PC-9 (cell line): Measurements from ENCODE around the gene SCART1. TPM values are rescaled to one million over a fixed set of nuclear protein-coding genes. Genes with fewer than 3 reads are reported as not detected.

Source experiments
- BruUV-seq: library from RNA; stranded (reverse); fragments of 400-500 nt; replicated peaks from 2 replicates; lab custom pipeline; 2021; lab: Mats Ljungman, UMichigan
- CTCF ChIA-PET: fragments of 300-600 bp; sonication (Branson Sonifier 250); formaldehyde crosslinking; loops from one replicate; lab custom pipeline; 2022; ENCODE audit warnings: antibody characterized with exemption; lab: Charles Lee
- POLR2A ChIA-PET: fragments of 300-600 bp; sonication (Branson Sonifier 250); formaldehyde crosslinking; loops from one replicate; lab custom pipeline; 2022; ENCODE audit warnings: antibody characterized with exemption; ENCODE audit not compliant: unreplicated experiment; lab: Charles Lee
- DNase-seq, 2 experiments: peaks; one replicate each; pipeline versions ENCODE4 v3.0.0 to v3.0.0-alpha.2; 2015 to 2022; ENCODE audit warnings: mixed read lengths in 1 of 2
- H2AFZ ChIP-seq: fragments of 200-600 bp; sonication (generic); 2 replicates; pipeline ENCODE4 v1.8.1; 2017; ENCODE audit warnings: antibody characterized with exemption
- H3F3A ChIP-seq: fragments of 200-600 bp; sonication (generic); 2 replicates; pipeline ENCODE4 v1.8.1; 2017; ENCODE audit warnings: antibody characterized with exemption, mild to moderate bottlenecking, low read depth; ENCODE audit not compliant: insufficient read depth
- H3K27ac ChIP-seq: fragments of 200-600 bp; sonication (generic); 2 replicates; pipeline ENCODE4 v1.6.1; 2016; ENCODE audit warnings: mixed run types
- H3K27me3 ChIP-seq: fragments of 200-600 bp; sonication (generic); 2 replicates; pipeline ENCODE4 v1.6.1; 2016; ENCODE audit warnings: low read depth, mixed run types; ENCODE audit not compliant: insufficient read depth
- H3K36me3 ChIP-seq: fragments of 200-600 bp; sonication (generic); 2 replicates; pipeline ENCODE4 v1.6.1; 2016; ENCODE audit warnings: low read depth, mixed run types
- H3K4me1 ChIP-seq: fragments of 200-600 bp; sonication (generic); replicated peaks from 2 replicates; pipeline ENCODE4 v1.6.1; 2016; ENCODE audit warnings: mixed run types; ENCODE audit not compliant: insufficient read depth
- H3K4me2 ChIP-seq: fragments of 200-600 bp; sonication (generic); 2 replicates; pipeline ENCODE4 v1.6.1; 2017; ENCODE audit warnings: mixed run types
- H3K4me3 ChIP-seq: fragments of 200-600 bp; sonication (generic); 2 replicates; pipeline ENCODE4 v1.6.1; 2016; ENCODE audit warnings: mixed run types
- H3K79me2 ChIP-seq: fragments of 200-600 bp; sonication (generic); 2 replicates; pipeline ENCODE4 v1.6.1; 2017; ENCODE audit warnings: low read depth, mixed run types
- H3K9me2 ChIP-seq: fragments of 200-600 bp; sonication (generic); 2 replicates; pipeline ENCODE4 v1.8.1; 2017; ENCODE audit warnings: mild to moderate bottlenecking; ENCODE audit not compliant: insufficient read depth
- H3K9me3 ChIP-seq: fragments of 200-600 bp; sonication (generic); 2 replicates; pipeline ENCODE4 v1.8.1; 2016; ENCODE audit warnings: low read depth; ENCODE audit not compliant: insufficient read depth
- H4K20me1 ChIP-seq: fragments of 200-600 bp; sonication (generic); 2 replicates; pipeline ENCODE4 v1.8.1; 2017; ENCODE audit not compliant: insufficient read depth
- CTCF ChIP-seq: fragments of 200-600 bp; sonication (generic); conservative IDR thresholded peaks from 2 replicates; pipeline ENCODE4 v1.6.1; 2017; ENCODE audit warnings: mixed run types, antibody characterized with exemption, mild to moderate bottlenecking, moderate library complexity
- EZH2 ChIP-seq: fragments of 200-600 bp; sonication (generic); IDR thresholded peaks from 2 replicates; pipeline ENCODE4 v1.8.0; 2017; ENCODE audit warnings: antibody characterized with exemption, low read depth
- intact Hi-C: fragments of 100-400 bp; cut with micrococcal nuclease; formaldehyde crosslinking; loops from one replicate; pipeline ENCODE4 v1.10.0; 2022; ENCODE audit not compliant: unreplicated experiment
- total RNA-seq: library from RNA; stranded (reverse); gene quantifications from 2 replicates; pipeline ENCODE4 v1.2.3, GENCODE V29; 2021

Gene SCART1
- total RNA-seq, 1 experiment from 2014 or later: 1.0 TPM

- no peaks in the 10 kb centered on the region for H3K79me2 ChIP-seq
- no peaks in the 10 kb centered on the region for H3K36me3 ChIP-seq
- H3K4me1 ChIP-seq: no peaks in the 10 kb centered on the region
- DNase-seq: no peak
- BruUV-seq: no TSS peak
- intact Hi-C loops: no loop called here
- H3K27me3 ChIP-seq: no peaks in the 10 kb centered on the region
- no peak overlapping the region for H3K4me3 ChIP-seq
- H3F3A ChIP-seq: no peaks in the 10 kb centered on the region
- TF ChIP-seq EZH2: no peak
- TF ChIP-seq CTCF: no peak
- CTCF ChIA-PET: no interaction called here
- no peaks in the 10 kb centered on the region for H4K20me1 ChIP-seq
- no peaks in the 10 kb centered on the region for H3K9me3 ChIP-seq
- H3K27ac ChIP-seq: no peak overlapping the region
- H2AFZ ChIP-seq: no peak overlapping the region
- POLR2A ChIA-PET: no interaction called here
- no peaks in the 10 kb centered on the region for H3K9me2 ChIP-seq
- H3K4me2 ChIP-seq: no peak overlapping the region
Measured at GRCh38 chr10:133441780-133442179, 12.0 kb upstream of the SCART1 start.

GRCh38 chr10:133442191-133442966 lies 11.4 kb upstream of the SCART1 start:
- H3K79me2 ChIP-seq: no peaks in the 10 kb centered on the region
- H3K9me3 ChIP-seq: no peaks in the 10 kb centered on the region
- no peaks in the 10 kb centered on the region for H3F3A ChIP-seq
- H3K27ac ChIP-seq: no peak overlapping the region
- H3K9me2 ChIP-seq: no peaks in the 10 kb centered on the region
- no peak for DNase-seq
- H3K4me1 ChIP-seq: no peaks in the 10 kb centered on the region
- intact Hi-C loops: no loop called here
- H3K4me2 ChIP-seq: no peak overlapping the region
- H3K4me3 ChIP-seq: no peak overlapping the region
- H3K27me3 ChIP-seq: no peaks in the 10 kb centered on the region
- TF ChIP-seq CTCF: no peak
- no peak for TF ChIP-seq EZH2
- H2AFZ ChIP-seq: no peak overlapping the region
- no peaks in the 10 kb centered on the region for H4K20me1 ChIP-seq
- H3K36me3 ChIP-seq: no peaks in the 10 kb centered on the region
- no TSS peak for BruUV-seq
- CTCF ChIA-PET: no interaction called here
- POLR2A ChIA-PET: no interaction called here

- no TSS peak for BruUV-seq
Measured at GRCh38 chr10:133442967-133443924, 10.5 kb upstream of the SCART1 start.

More at GRCh38 chr10:133442967-133443924, 10.5 kb upstream of the SCART1 start:
- intact Hi-C loops: no loop called here
- H3K27ac ChIP-seq: no peak overlapping the region
- no peaks in the 10 kb centered on the region for H3K9me2 ChIP-seq
- POLR2A ChIA-PET: no interaction called here
- no peaks in the 10 kb centered on the region for H3K36me3 ChIP-seq
- H3K9me3 ChIP-seq: no peaks in the 10 kb centered on the region
- no peak for TF ChIP-seq CTCF
- no peak for TF ChIP-seq EZH2
- no peak overlapping the region for H2AFZ ChIP-seq
- CTCF ChIA-PET: no interaction called here
- DNase-seq: no peak
- H3K4me2 ChIP-seq: no peak overlapping the region
- no peaks in the 10 kb centered on the region for H3F3A ChIP-seq
- no peaks in the 10 kb centered on the region for H3K79me2 ChIP-seq
- no peaks in the 10 kb centered on the region for H3K4me1 ChIP-seq
- no peaks in the 10 kb centered on the region for H3K27me3 ChIP-seq
- no peaks in the 10 kb centered on the region for H4K20me1 ChIP-seq
- H3K4me3 ChIP-seq: no peak overlapping the region
